HEK293 (cell line): ENCODE results near the gene SFXN4.
A peak's percentile ranks its signal among the peaks of the same experiment; 100 is the strongest.

Experiments
- CTCF ChIA-PET: fragments of 350-600 bp; formaldehyde crosslinking; extraction: SDS; loops from one replicate; lab custom pipeline; 2021; ENCODE audit warnings: antibody characterized with exemption; lab: Yijun Ruan, JAX
- POLR2A ChIA-PET: fragments of 300-600 bp; formaldehyde crosslinking; extraction: SDS; loops from one replicate; lab custom pipeline; 2020; ENCODE audit warnings: antibody characterized with exemption, inconsistent platforms; lab: Yijun Ruan, JAX
- H3K27ac ChIP-seq: fragments of 200-500 bp; sonication (Bioruptor generic); 2 replicates; pipeline ENCODE4 v1.5.1; 2014; ENCODE audit warnings: low read depth, low read length, control low read depth, inconsistent platforms; ENCODE audit errors: extremely low read depth
- H3K36me3 ChIP-seq, 2 experiments: fragments of 200-500 bp in 1 of 2; sonication (Bioruptor generic) in 1 of 2; 1 replicate in 1 of 2; 2 replicates in 1 of 2; pipeline ENCODE4 v1.5.1; 2014 to 2017; ENCODE audit warnings: inconsistent platforms in 2 of 2, low read length in 2 of 2; ENCODE audit not compliant: control insufficient read depth in 2 of 2, insufficient read depth in 1 of 2
- H3K4me1 ChIP-seq: fragments of 200-500 bp; sonication (Bioruptor generic); 2 replicates; pipeline ENCODE4 v1.5.1; 2014; ENCODE audit warnings: mild to moderate bottlenecking, low read length, inconsistent platforms; ENCODE audit not compliant: control insufficient read depth, insufficient read depth
- H3K4me3 ChIP-seq: 2 replicates; pipeline ENCODE4 v1.5.1; 2011; ENCODE audit warnings: low read depth, mild to moderate bottlenecking, control low read depth, low read length, moderate library complexity
- H3K9me3 ChIP-seq: fragments of 200-500 bp; sonication (Bioruptor generic); 2 replicates; pipeline ENCODE4 v1.5.1; 2014; ENCODE audit warnings: low read depth, low read length, inconsistent platforms; ENCODE audit not compliant: control insufficient read depth, insufficient read depth
- AEBP2 ChIP-seq: fragments of 450-650 bp; formaldehyde crosslinking; IDR thresholded peaks from 2 replicates; pipeline ENCODE4 v1.5.1; 2016; ENCODE audit warnings: missing biosample characterization, missing genetic modification characterization, borderline replicate concordance
- EGR2 ChIP-seq: fragments of 450-650 bp; formaldehyde crosslinking; IDR thresholded peaks from 2 replicates; pipeline ENCODE4 v1.5.1; 2016; ENCODE audit warnings: low read depth, missing biosample characterization, missing genetic modification characterization
- KLF16 ChIP-seq: fragments of 450-650 bp; formaldehyde crosslinking; IDR thresholded peaks from 2 replicates; pipeline ENCODE4 v1.5.1; 2017; ENCODE audit warnings: missing biosample characterization, missing genetic modification characterization
- OSR2 ChIP-seq: fragments of 450-650 bp; formaldehyde crosslinking; IDR thresholded peaks from 2 replicates; pipeline ENCODE4 v1.5.1; 2016; ENCODE audit warnings: missing biosample characterization, missing genetic modification characterization
- SCRT1 ChIP-seq: fragments of 450-650 bp; formaldehyde crosslinking; IDR thresholded peaks from 2 replicates; pipeline ENCODE4 v1.5.1; 2016; ENCODE audit warnings: missing biosample characterization, missing genetic modification characterization, borderline replicate concordance
- SCRT2 ChIP-seq: fragments of 450-650 bp; formaldehyde crosslinking; IDR thresholded peaks from 2 replicates; pipeline ENCODE4 v1.5.1; 2016; ENCODE audit warnings: missing biosample characterization, missing genetic modification characterization
- ZBTB17 ChIP-seq: fragments of 450-650 bp; formaldehyde crosslinking; IDR thresholded peaks from 2 replicates; pipeline ENCODE4 v1.5.1; 2016; ENCODE audit warnings: missing biosample characterization, missing genetic modification characterization
- ZBTB20 ChIP-seq: fragments of 450-650 bp; formaldehyde crosslinking; IDR thresholded peaks from 2 replicates; pipeline ENCODE4 v1.5.1; 2016; ENCODE audit warnings: missing biosample characterization, missing genetic modification characterization
- ZEB2 ChIP-seq: fragments of 450-650 bp; formaldehyde crosslinking; IDR thresholded peaks from 2 replicates; pipeline ENCODE4 v1.5.1; 2016; ENCODE audit warnings: missing biosample characterization, missing genetic modification characterization
- ZFHX2 ChIP-seq: fragments of 450-650 bp; formaldehyde crosslinking; conservative IDR thresholded peaks from 2 replicates; pipeline ENCODE4 v1.5.1; 2016; ENCODE audit warnings: missing biosample characterization, missing genetic modification characterization
- ZFP3 ChIP-seq: fragments of 450-650 bp; formaldehyde crosslinking; IDR thresholded peaks from 2 replicates; pipeline ENCODE4 v1.5.1; 2016; ENCODE audit warnings: low read depth, missing biosample characterization, missing genetic modification characterization
- ZFP37 ChIP-seq: fragments of 450-650 bp; formaldehyde crosslinking; IDR thresholded peaks from 2 replicates; pipeline ENCODE4 v1.5.1; 2016; ENCODE audit warnings: missing biosample characterization, missing genetic modification characterization
- ZIC2 ChIP-seq: fragments of 450-650 bp; formaldehyde crosslinking; IDR thresholded peaks from 2 replicates; pipeline ENCODE4 v1.5.1; 2016; ENCODE audit warnings: missing biosample characterization, missing genetic modification characterization
- ZNF114 ChIP-seq: fragments of 450-650 bp; formaldehyde crosslinking; IDR thresholded peaks from 2 replicates; pipeline ENCODE4 v1.5.0; 2017; ENCODE audit warnings: missing biosample characterization, missing genetic modification characterization
- ZNF132 ChIP-seq: fragments of 450-650 bp; formaldehyde crosslinking; IDR thresholded peaks from 2 replicates; pipeline ENCODE4 v1.5.1; 2017; ENCODE audit warnings: missing biosample characterization, missing genetic modification characterization, borderline replicate concordance
- ZNF157 ChIP-seq: fragments of 450-650 bp; formaldehyde crosslinking; IDR thresholded peaks from 2 replicates; pipeline ENCODE4 v1.5.1; 2016; ENCODE audit warnings: missing biosample characterization, missing genetic modification characterization
- ZNF16 ChIP-seq: fragments of 450-650 bp; formaldehyde crosslinking; IDR thresholded peaks from 2 replicates; pipeline ENCODE4 v1.5.1; 2016; ENCODE audit warnings: low read depth, missing biosample characterization, missing genetic modification characterization
- ZNF239 ChIP-seq: fragments of 450-650 bp; formaldehyde crosslinking; IDR thresholded peaks from 2 replicates; pipeline ENCODE4 v1.5.1; 2016; ENCODE audit warnings: missing biosample characterization, missing genetic modification characterization
- ZNF350 ChIP-seq: fragments of 450-650 bp; formaldehyde crosslinking; IDR thresholded peaks from 2 replicates; pipeline ENCODE4 v1.5.0; 2017; ENCODE audit warnings: missing biosample characterization, mild to moderate bottlenecking, missing genetic modification characterization
- ZNF362 ChIP-seq: fragments of 450-650 bp; formaldehyde crosslinking; IDR thresholded peaks from 2 replicates; pipeline ENCODE4 v1.5.1; 2016; ENCODE audit warnings: missing biosample characterization, missing genetic modification characterization
- ZNF366 ChIP-seq: fragments of 450-650 bp; formaldehyde crosslinking; conservative IDR thresholded peaks from 2 replicates; pipeline ENCODE4 v1.5.1; 2016; ENCODE audit warnings: missing biosample characterization, missing genetic modification characterization
- ZNF423 ChIP-seq: fragments of 450-650 bp; formaldehyde crosslinking; IDR thresholded peaks from 2 replicates; pipeline ENCODE4 v1.5.1; 2016; ENCODE audit warnings: missing biosample characterization, missing genetic modification characterization
- ZNF558 ChIP-seq: fragments of 450-650 bp; formaldehyde crosslinking; IDR thresholded peaks from 2 replicates; pipeline ENCODE4 v1.5.1; 2016; ENCODE audit warnings: missing biosample characterization, missing genetic modification characterization
- ZNF560 ChIP-seq: fragments of 450-650 bp; formaldehyde crosslinking; IDR thresholded peaks from 2 replicates; pipeline ENCODE4 v1.5.1; 2017; ENCODE audit warnings: missing biosample characterization, missing genetic modification characterization, borderline replicate concordance
- ZNF600 ChIP-seq: fragments of 450-650 bp; formaldehyde crosslinking; IDR thresholded peaks from 2 replicates; pipeline ENCODE4 v1.5.1; 2016; ENCODE audit warnings: missing biosample characterization, missing genetic modification characterization
- ZNF629 ChIP-seq: fragments of 450-650 bp; formaldehyde crosslinking; IDR thresholded peaks from 2 replicates; pipeline ENCODE4 v1.5.1; 2017; ENCODE audit warnings: missing biosample characterization, missing genetic modification characterization
- ZNF670 ChIP-seq: fragments of 450-650 bp; formaldehyde crosslinking; IDR thresholded peaks from 2 replicates; pipeline ENCODE4 v1.5.1; 2016; ENCODE audit warnings: missing biosample characterization, missing genetic modification characterization, low read depth
- ZNF776 ChIP-seq: fragments of 450-650 bp; formaldehyde crosslinking; IDR thresholded peaks from 2 replicates; pipeline ENCODE4 v1.5.0; 2017; ENCODE audit warnings: missing biosample characterization, missing genetic modification characterization, borderline replicate concordance
- TF ChIP-seq, protein P1 (sequence below): fragments of 450-650 bp; formaldehyde crosslinking; IDR thresholded peaks from 2 replicates; pipeline ENCODE4 v1.5.1; 2016; ENCODE audit warnings: missing biosample characterization, missing genetic modification characterization

SFXN4 gene

DNA sequence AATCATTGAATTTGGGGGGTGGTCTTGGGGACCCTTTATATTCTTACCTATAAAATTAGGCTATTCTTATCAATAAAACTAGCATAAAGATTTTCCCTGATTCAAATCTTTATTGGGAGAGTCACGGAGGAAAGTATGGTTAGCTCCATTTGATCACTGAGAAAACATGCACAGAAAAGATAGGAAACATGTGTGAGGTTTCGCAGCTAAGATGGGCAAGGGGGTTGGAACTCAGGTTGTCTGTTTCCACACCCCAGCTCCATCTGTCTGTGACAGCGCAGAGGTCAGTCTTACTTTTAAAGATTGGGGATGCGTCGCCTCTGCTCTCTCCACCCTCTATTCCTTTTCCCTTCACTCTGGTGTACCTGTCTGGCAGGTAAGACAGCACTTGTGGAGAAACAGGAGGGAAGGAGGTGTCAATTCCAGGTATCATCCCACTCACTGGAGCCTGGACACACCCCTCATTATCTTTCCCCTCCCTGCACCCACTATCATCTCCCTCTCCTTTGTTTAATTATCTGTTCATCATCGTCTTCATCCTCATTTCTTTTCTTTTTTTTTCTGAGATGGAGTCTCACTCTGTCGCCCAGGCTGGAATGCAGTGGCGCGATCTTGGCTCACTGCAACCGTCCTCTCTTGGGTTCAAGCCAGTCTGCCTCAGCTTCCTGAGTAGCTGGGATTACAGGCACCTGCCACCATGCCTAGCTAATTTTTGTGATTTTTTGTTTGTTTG is 64.0 kb downstream of the SFXN4 start:
- peaks cover 6% of the 10 kb centered on the region for H3K4me1 ChIP-seq
- no peak overlapping the region for H3K27ac ChIP-seq
- ChIA-PET POLR2A (interaction anchor here (0.8 kb wide), 1 partner anchor 20 kb away, joined by 5 read pairs; no protein-coding TSS in a partner anchor), CTCF (interaction anchor here (0.6 to 0.8 kb wide), 4 partner anchors 17 to 501 kb away, joined by 3 to 4 read pairs (median 4); no protein-coding TSS in a partner anchor)
- peaks cover 4 to 15% of the 10 kb centered on the region in 2 experiments; a peak in 2 of 3 replicates for H3K36me3 ChIP-seq
- no peaks in the 10 kb centered on the region for H3K9me3 ChIP-seq
- H3K4me3 ChIP-seq = no peak overlapping the region
- no peak for TF ChIP-seq ZNF423 (tag by site-specific recombination)
- TF ChIP-seq ZEB2 (tag by site-specific recombination) = peak; percentile 48; the same call in 1 of the 2 replicates
- TF ChIP-seq ZFP3 (tag by site-specific recombination) = no peak
- TF ChIP-seq ZNF366 = peak; percentile 62; the same call in 1 of the 2 replicates
- TF ChIP-seq ZBTB20 (tag by site-specific recombination) = no peak
- no peak for TF ChIP-seq ZNF132 (tag by site-specific recombination)
- TF ChIP-seq ZNF776 = no peak
- no peak for TF ChIP-seq KLF16 (tag by site-specific recombination)
- TF ChIP-seq ZNF600 (tag by site-specific recombination) = peak; percentile 86; the same call in 1 of the 2 replicates
- TF ChIP-seq ZNF670 (tag by site-specific recombination) = no peak
- no peak for TF ChIP-seq ZIC2
- TF ChIP-seq ZNF239 (tag by site-specific recombination) = no peak
- TF ChIP-seq ZFP37 (tag by site-specific recombination) = no peak
- TF ChIP-seq OSR2 (tag by site-specific recombination) = peak; percentile 85
- TF ChIP-seq, protein P1, sequence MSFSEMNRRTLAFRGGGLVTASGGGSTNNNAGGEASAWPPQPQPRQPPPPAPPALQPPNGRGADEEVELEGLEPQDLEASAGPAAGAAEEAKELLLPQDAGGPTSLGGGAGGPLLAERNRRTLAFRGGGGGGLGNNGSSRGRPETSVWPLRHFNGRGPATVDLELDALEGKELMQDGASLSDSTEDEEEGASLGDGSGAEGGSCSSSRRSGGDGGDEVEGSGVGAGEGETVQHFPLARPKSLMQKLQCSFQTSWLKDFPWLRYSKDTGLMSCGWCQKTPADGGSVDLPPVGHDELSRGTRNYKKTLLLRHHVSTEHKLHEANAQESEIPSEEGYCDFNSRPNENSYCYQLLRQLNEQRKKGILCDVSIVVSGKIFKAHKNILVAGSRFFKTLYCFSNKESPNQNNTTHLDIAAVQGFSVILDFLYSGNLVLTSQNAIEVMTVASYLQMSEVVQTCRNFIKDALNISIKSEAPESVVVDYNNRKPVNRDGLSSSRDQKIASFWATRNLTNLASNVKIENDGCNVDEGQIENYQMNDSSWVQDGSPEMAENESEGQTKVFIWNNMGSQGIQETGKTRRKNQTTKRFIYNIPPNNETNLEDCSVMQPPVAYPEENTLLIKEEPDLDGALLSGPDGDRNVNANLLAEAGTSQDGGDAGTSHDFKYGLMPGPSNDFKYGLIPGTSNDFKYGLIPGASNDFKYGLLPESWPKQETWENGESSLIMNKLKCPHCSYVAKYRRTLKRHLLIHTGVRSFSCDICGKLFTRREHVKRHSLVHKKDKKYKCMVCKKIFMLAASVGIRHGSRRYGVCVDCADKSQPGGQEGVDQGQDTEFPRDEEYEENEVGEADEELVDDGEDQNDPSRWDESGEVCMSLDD (tag by site-specific recombination) = no peak
- TF ChIP-seq AEBP2 = no peak
- no peak for TF ChIP-seq EGR2 (tag by site-specific recombination)
- TF ChIP-seq ZBTB17 (tag by site-specific recombination) = peak; percentile 66

DNA sequence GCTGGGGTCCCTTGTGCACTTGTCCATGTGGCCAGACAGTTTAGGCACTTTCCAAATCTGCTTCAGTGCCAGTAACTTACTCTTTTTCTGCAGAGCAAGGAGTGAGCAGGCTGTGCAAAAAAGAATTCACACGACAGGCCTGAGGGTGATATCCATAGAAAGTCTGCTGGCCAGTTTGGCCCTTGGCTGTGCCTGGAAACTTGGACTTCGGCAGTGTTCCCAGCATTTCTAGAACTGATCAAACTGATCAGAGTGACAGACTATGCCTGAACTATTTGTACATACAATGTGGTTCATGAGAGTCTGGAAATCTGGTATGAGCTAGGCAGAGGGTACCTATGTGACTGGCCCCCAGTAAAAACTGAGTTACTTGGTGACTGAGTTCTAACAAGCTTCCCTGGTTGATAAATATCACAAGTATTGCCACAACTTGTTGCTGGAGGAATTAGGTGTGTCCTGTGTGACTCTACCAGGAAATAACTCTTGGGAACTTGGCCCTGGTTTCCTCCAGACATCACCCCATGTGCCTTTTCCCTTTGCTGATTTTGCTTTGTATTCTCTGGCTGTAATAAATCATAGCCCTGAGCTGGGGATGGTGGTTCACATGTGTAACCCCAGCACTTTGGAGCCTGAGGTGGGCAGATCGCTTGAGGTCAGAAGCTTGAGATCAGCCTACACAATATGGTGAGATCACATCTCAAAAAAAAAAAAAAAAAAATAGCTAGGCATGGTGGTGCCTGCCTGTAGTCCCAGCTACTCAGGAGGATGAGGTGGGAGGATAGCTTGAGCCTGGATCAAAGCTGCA is 64.9 kb downstream of the SFXN4 start:
- Histone ChIP-seq H3K9me3 (no peaks in the 10 kb centered on the region), H3K4me3 (no peak overlapping the region), H3K27ac (no peak overlapping the region), H3K4me1 (peaks cover 6% of the 10 kb centered on the region), H3K36me3 (peaks cover 2 to 6% of the 10 kb centered on the region in 2 experiments; a peak in 2 of 3 replicates)
- ChIA-PET CTCF (interaction anchor here (0.6 to 0.8 kb wide), 3 partner anchors 16 to 501 kb away, joined by 3 to 4 read pairs (median 3); no protein-coding TSS in a partner anchor), POLR2A (interaction anchor here (0.8 kb wide), 1 partner anchor 19 kb away, joined by 5 read pairs; no protein-coding TSS in a partner anchor)
- peak; percentile 77; the same call in 1 of the 2 replicates for TF ChIP-seq ZNF362 (tag by site-specific recombination)
- peak; percentile 99 for TF ChIP-seq ZFP37 (tag by site-specific recombination)
- no peak for TF ChIP-seq ZNF558 (tag by site-specific recombination)
- TF ChIP-seq ZNF560 (tag by site-specific recombination) = no peak
- no peak for TF ChIP-seq SCRT1 (tag by site-specific recombination)
- TF ChIP-seq ZNF350 (tag by site-specific recombination) = no peak
- peak; percentile 85 for TF ChIP-seq EGR2 (tag by site-specific recombination)
- peak; percentile 35; the same call in 1 of the 2 replicates for TF ChIP-seq ZNF629
- TF ChIP-seq ZBTB17 (tag by site-specific recombination) = peak; percentile 13
- TF ChIP-seq SCRT2 (tag by site-specific recombination) = peak; percentile 77
- TF ChIP-seq ZNF16 (tag by site-specific recombination) = no peak
- peak; percentile 85 for TF ChIP-seq ZFHX2 (tag by site-specific recombination)
- no peak for TF ChIP-seq ZNF114 (tag by site-specific recombination)
- TF ChIP-seq ZNF157 (tag by site-specific recombination) = no peak
